Bronchial epithelial cell (primary cell): ENCODE measurements around the gene CENATAC. TPM values are rescaled to one million over a fixed set of nuclear protein-coding genes. Genes with fewer than 3 reads are reported as not detected.
"Not testable (repeated sequence)": the region's sequence is repeated elsewhere in the genome, so short reads cannot be mapped to it uniquely, and the experiment has no call there.

Source experiments
- DNase-seq: peaks from one replicate; pipeline ENCODE4 v3.0.0-alpha.2; 2010; ENCODE audit warnings: low read depth
- FAIRE-seq: peaks from 2 replicates; lab custom pipeline; 2011; peaks lifted over from hg19 to GRCh38; lab: Jason Lieb, UNC
- H3K27me3 ChIP-seq: 2 replicates; pipeline ENCODE4 v1.5.1; 2011; ENCODE audit warnings: low read length; ENCODE audit not compliant: control insufficient read depth, insufficient read depth
- H3K36me3 ChIP-seq: 2 replicates; pipeline ENCODE4 v1.5.1; 2011; ENCODE audit warnings: low read length; ENCODE audit not compliant: control insufficient read depth, insufficient read depth
- H3K4me3 ChIP-seq: 2 replicates; pipeline ENCODE4 v1.5.1; 2011; ENCODE audit warnings: mild to moderate bottlenecking, low read depth, low read length, control low read depth
- total RNA-seq: library from RNA; depleted of rRNA; stranded (reverse); fragments of >200 nt; gene quantifications from 2 replicates; pipeline ENCODE4 v1.2.1, GENCODE V29; 2014
- TF ChIP-seq, protein P1 (sequence below): IDR thresholded peaks from 2 replicates; pipeline ENCODE4 v1.5.1; 2011; ENCODE audit warnings: mild to moderate bottlenecking, moderate library complexity, low read length, control low read depth, inconsistent platforms; ENCODE audit not compliant: insufficient read depth, severe bottlenecking

The CENATAC gene
- total RNA-seq, 1 donor from 2014 or later, result 21.3 TPM

DNA sequence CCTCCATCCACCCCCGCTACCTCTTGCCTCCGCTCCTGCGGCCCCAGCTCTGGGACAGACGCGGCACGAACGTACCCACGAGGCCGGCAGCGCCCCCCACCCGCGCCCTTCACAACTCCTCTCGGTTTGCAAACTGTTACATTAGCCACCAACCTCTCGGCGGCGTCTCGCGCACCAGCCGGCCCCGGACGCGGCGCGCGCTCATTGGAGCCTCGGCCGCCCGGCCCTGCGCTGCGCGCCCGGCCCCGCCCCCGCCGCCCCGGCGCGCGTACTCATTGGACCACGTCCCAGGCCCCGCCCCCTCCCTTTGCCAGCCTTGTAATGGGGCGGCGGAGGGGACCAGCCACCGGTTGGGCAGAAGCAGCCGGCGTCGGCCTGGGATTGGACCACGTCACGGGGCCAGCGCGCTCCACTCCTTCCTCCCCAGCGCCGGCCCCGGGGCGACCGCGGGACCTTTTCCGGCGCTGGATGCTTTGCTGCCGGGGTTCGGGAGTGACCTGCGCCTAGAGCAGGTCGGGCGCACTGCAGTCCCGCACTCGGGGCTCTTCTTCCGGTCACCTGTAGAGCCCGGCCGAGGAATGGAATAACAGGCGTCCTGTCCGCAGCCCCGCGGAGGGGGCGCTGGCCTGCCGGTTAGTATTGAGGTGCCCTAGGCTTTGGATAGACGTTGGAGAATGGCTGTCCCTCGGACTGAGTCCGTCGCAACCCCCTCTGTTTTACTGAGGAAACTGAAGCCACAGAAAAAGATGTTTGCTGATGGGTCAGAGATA lies 59.2 kb downstream of the CENATAC start, which contains the start of gene HYOU1:
Gene HYOU1 (minus strand): TSS at position 206 of the 770 bp plus-strand sequence. CDS start 1,045 bp downstream, outside the sequence.
- TF ChIP-seq, protein P1, sequence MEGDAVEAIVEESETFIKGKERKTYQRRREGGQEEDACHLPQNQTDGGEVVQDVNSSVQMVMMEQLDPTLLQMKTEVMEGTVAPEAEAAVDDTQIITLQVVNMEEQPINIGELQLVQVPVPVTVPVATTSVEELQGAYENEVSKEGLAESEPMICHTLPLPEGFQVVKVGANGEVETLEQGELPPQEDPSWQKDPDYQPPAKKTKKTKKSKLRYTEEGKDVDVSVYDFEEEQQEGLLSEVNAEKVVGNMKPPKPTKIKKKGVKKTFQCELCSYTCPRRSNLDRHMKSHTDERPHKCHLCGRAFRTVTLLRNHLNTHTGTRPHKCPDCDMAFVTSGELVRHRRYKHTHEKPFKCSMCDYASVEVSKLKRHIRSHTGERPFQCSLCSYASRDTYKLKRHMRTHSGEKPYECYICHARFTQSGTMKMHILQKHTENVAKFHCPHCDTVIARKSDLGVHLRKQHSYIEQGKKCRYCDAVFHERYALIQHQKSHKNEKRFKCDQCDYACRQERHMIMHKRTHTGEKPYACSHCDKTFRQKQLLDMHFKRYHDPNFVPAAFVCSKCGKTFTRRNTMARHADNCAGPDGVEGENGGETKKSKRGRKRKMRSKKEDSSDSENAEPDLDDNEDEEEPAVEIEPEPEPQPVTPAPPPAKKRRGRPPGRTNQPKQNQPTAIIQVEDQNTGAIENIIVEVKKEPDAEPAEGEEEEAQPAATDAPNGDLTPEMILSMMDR, result peak; percentile 29
- H3K4me3 ChIP-seq, result peak within 1 kb of the TSS; percentile 87
- H3K27me3 ChIP-seq, result no peaks in the 10 kb centered on the region
- FAIRE-seq (no peak), DNase-seq (peak; percentile 83)
- H3K36me3 ChIP-seq, result peaks cover 29% of the 10 kb centered on the region

DNA sequence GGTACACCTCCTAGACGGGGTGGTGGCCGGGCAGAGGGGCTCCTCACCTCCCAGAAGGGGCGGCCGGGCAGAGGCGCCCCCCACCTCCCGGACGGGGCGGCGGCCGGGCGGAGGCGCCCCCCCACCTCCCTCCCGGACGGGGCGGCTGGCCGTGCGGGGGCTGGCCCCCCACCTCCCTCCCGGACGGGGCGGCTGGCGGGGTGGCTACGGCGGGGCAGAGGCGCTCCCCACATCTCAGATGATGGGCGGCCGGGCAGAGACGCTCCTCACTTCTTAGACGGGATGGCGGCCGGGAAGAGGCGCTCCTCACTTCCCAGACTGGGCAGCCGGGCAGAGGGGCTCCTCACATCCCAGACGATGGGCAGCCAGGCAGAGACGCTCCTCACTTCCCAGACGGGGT lies 61.2 kb downstream of the CENATAC start:
- DNase-seq, H3K4me3 ChIP-seq, H3K27me3 ChIP-seq, FAIRE-seq: not testable (repeated sequence)
- peaks cover 17% of the 10 kb centered on the region for H3K36me3 ChIP-seq

DNA sequence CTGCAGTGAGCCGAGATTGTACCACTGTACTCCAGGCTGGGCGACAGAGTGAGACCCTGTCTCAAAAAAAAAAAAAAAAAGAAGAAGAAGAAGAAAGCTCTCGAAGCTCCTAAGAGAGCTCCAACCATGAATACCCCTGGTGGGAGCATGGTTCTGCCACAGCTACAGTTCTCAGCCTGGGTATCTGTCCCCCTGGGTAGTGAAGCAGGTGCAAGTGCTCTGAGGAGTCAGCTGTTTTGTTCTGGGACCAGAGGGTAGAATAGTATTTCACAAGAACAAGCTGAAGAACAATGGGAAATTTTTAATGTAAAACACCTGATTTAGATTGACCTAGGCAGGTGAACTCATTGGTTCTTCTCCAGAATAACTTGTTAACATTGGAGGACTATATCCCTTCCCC lies 63.3 kb downstream of the CENATAC start:
- Histone ChIP-seq H3K4me3 (no peak overlapping the region), H3K27me3 (no peaks in the 10 kb centered on the region), H3K36me3 (peaks cover 1% of the 10 kb centered on the region)
- DNase-seq, result no peak
- TF ChIP-seq, protein P1, result no peak
- no peak for FAIRE-seq

DNA sequence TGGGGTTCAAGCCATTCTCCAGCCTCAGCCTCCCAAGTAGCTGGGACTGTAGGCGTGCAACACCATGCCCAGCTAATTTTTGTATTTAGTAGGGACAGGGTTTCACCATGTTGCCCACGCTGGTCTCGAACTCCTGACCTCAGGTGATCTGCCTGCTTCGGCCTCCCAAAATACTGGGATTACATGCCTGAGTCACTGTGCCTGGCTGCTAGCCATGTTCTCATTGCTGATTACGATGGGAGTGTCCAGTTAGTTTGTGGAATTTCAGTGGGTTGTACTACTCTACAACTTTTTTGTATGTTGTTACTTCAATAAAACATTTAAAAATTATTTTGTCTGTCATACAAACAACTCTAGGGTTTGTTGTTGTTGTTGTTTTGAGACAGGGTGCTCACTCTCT lies 64.8 kb downstream of the CENATAC start:
- FAIRE-seq (no peak), DNase-seq (peak; percentile 45)
- no peaks in the 10 kb centered on the region for H3K27me3 ChIP-seq
- no peak overlapping the region for H3K4me3 ChIP-seq
- H3K36me3 ChIP-seq, result peaks cover 1% of the 10 kb centered on the region
- TF ChIP-seq, protein P1, result no peak

DNA sequence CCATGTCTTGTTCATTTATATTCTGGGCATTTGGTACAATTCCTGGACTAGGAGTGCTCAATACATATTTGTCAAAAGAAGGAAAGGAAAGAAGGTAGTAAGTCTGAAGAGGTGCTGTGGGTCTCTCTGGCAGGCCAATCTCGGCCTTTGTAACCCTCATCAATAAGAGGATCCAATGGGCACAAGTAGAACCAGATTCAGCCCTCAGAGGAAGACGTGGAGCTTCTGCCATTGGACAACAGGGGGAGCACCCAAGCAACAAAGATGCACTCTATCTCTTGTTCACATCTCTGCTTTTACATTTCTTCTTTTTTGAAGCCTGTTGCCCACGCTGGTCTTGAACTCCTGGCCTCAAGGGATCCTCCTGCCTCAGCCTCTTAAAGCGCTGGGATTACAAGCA lies 67.4 kb downstream of the CENATAC start:
- H3K36me3 ChIP-seq, result peaks cover 4% of the 10 kb centered on the region
- DNase-seq (peak; percentile 30), FAIRE-seq (no peak)
- H3K27me3 ChIP-seq, result no peaks in the 10 kb centered on the region
- H3K4me3 ChIP-seq, result no peak overlapping the region
- TF ChIP-seq, protein P1, result peak; percentile 74

Other genes starting within 250 kb of the CENATAC start
- gene DDX6, start 207.0 kb upstream of the CENATAC start, total RNA-seq, result 87.9 and 91.3 TPM in 2 replicates
- not detected in 2 replicates for gene CXCR5, start 114.2 kb upstream of the CENATAC start, total RNA-seq
- gene BCL9L, start 72.2 kb upstream of the CENATAC start, total RNA-seq, result 22.6 and 38.5 TPM in 2 replicates
- 0.13 TPM in 1 of 2 replicates, not detected in the other for gene UPK2, start 41.8 kb upstream of the CENATAC start, total RNA-seq
- not detected in 2 replicates for gene FOXR1, start 26.4 kb upstream of the CENATAC start, total RNA-seq
- 529 and 1,126 TPM in 2 replicates for gene RPS25, start 20.2 kb downstream of the CENATAC start, total RNA-seq
- 115 and 123 TPM in 2 replicates for gene TRAPPC4, start 20.6 kb downstream of the CENATAC start, total RNA-seq
- gene SLC37A4, start 32.7 kb downstream of the CENATAC start, total RNA-seq, result 9.9 and 11.6 TPM in 2 replicates
- gene HYOU1, start 59.1 kb downstream of the CENATAC start, total RNA-seq, result 292 and 301 TPM in 2 replicates
- gene VPS11, start 69.7 kb downstream of the CENATAC start, total RNA-seq, result 24.5 and 27.0 TPM in 2 replicates
- gene HMBS, start 86.7 kb downstream of the CENATAC start, total RNA-seq, result 6.3 and 10.0 TPM in 2 replicates
- 9.5 and 12.1 TPM in 2 replicates for gene DPAGT1, start 103.7 kb downstream of the CENATAC start, total RNA-seq
- gene C2CD2L, start 109.2 kb downstream of the CENATAC start, total RNA-seq, result 1.3 and 2.3 TPM in 2 replicates
- 12.4 TPM in 2 replicates for gene HINFP, start 123.4 kb downstream of the CENATAC start, total RNA-seq
- gene ABCG4, start 150.9 kb downstream of the CENATAC start, total RNA-seq, result under 0.01 and 0.13 TPM in 2 replicates
- 13.7 and 44.8 TPM in 2 replicates for gene NLRX1, start 170.6 kb downstream of the CENATAC start, total RNA-seq
- gene NHERF4, start 187.3 kb downstream of the CENATAC start, total RNA-seq, result 0.13 TPM in 1 of 2 replicates, not detected in the other
- gene CBL, start 208.2 kb downstream of the CENATAC start, total RNA-seq, result 5.5 and 6.4 TPM in 2 replicates